Keratinocyte (primary cell): ENCODE results near the gene NCEH1.

Experiments used
- CTCF ChIP-seq, 3 experiments: IDR thresholded peaks in 1 of 3; conservative IDR thresholded peaks in 1 of 3; optimal IDR thresholded peaks in 1 of 3; 2 replicates in 2 of 3; 3 replicates in 1 of 3; pipeline versions ENCODE3 to v1.5.1; 2011; ENCODE audit warnings: low read length in 3 of 3, mild to moderate bottlenecking in 3 of 3, moderate library complexity in 2 of 3, control low read depth in 1 of 3, inconsistent platforms in 1 of 3; ENCODE audit not compliant: insufficient read depth in 2 of 3; ENCODE audit errors: extremely low read depth in 1 of 3
- EZH2 ChIP-seq: IDR thresholded peaks from one replicate; pipeline ENCODE4 v1.6.1; 2012; ENCODE audit warnings: inconsistent platforms, mild to moderate bottlenecking, low read length, moderate library complexity

GRCh38 chr3:172596394-172596706 lies 114.5 kb downstream of the NCEH1 start:
- no peak for TF ChIP-seq CTCF (optimal IDR thresholded peaks at IDR 0.05 in 1 of 3, IDR thresholded peaks at IDR 0.05 in 1 of 3, conservative IDR thresholded peaks at IDR 0.05 in 1 of 3; ENCODE audit: extremely low read depth in 1 of 3, insufficient read depth in 2 of 3, low read length in 3 of 3)
- TF ChIP-seq EZH2, result no peak
